IMR-90 (cell line): ENCODE results near the gene CBFA2T3. TPM values are rescaled to one million over a fixed set of nuclear protein-coding genes. Genes with fewer than 3 reads are reported as not detected.

Experiments
- ATAC-seq: fragments of 200-7000 bp; cut with Tn5 transposase; 2 replicates; pipeline ENCODE4 v1.9.1; 2020; ENCODE audit warnings: low read depth, mild to moderate bottlenecking, moderate library complexity
- BruUV-seq: library from RNA; stranded (reverse); fragments of 400-500 nt; replicated peaks from 2 replicates; lab custom pipeline; 2021; lab: Mats Ljungman, UMichigan
- CTCF ChIA-PET: fragments of 300-600 bp; formaldehyde crosslinking; extraction: SDS; loops from one replicate; lab custom pipeline; 2021; ENCODE audit warnings: antibody characterized with exemption; lab: Yijun Ruan, JAX
- POLR2A ChIA-PET: fragments of 300-600 bp; sonication (Branson Sonifier 250); formaldehyde crosslinking; loops from one replicate; lab custom pipeline; 2022; ENCODE audit warnings: antibody characterized with exemption; ENCODE audit not compliant: unreplicated experiment; lab: Charles Lee
- DNase-seq: peaks from one replicate; pipeline ENCODE4 v3.0.0; 2013
- H2AFZ ChIP-seq: replicated peaks from 2 replicates; pipeline ENCODE3; 2013; ENCODE audit warnings: low read length, mild to moderate bottlenecking; ENCODE audit not compliant: poor library complexity
- H2AK5ac ChIP-seq: 2 replicates; pipeline ENCODE4 v1.6.1; 2013; ENCODE audit warnings: low read depth, low read length, inconsistent platforms
- H2AK9ac ChIP-seq: replicated peaks from 2 replicates; pipeline ENCODE3; 2013; ENCODE audit warnings: mild to moderate bottlenecking, low read depth, low read length, moderate library complexity; ENCODE audit not compliant: poor library complexity
- H2BK120ac ChIP-seq: 2 replicates; pipeline ENCODE4 v1.6.1; 2013; ENCODE audit warnings: low read depth, low read length, inconsistent platforms
- H2BK15ac ChIP-seq: 3 replicates; pipeline ENCODE4 v1.6.1; 2013; ENCODE audit warnings: low read depth, low read length, inconsistent platforms
- H2BK20ac ChIP-seq: 2 replicates; pipeline ENCODE4 v1.6.1; 2013; ENCODE audit warnings: low read depth, mild to moderate bottlenecking, inconsistent platforms, low read length, moderate library complexity
- H2BK5ac ChIP-seq: 2 replicates; pipeline ENCODE4 v1.6.1; 2013; ENCODE audit warnings: mild to moderate bottlenecking, low read depth, low read length, inconsistent platforms; ENCODE audit not compliant: poor library complexity, severe bottlenecking
- H3K14ac ChIP-seq: replicated peaks from 2 replicates; pipeline ENCODE4 v1.6.1; 2013; ENCODE audit warnings: low read depth, low read length, inconsistent platforms
- H3K18ac ChIP-seq: 2 replicates; pipeline ENCODE4 v1.6.1; 2013; ENCODE audit warnings: low read depth, low read length, control low read depth
- H3K23ac ChIP-seq: 2 replicates; pipeline ENCODE4 v1.6.1; 2013; ENCODE audit warnings: low read depth, low read length, inconsistent platforms
- H3K27ac ChIP-seq: 2 replicates; pipeline ENCODE4 v1.5.1; 2013; ENCODE audit warnings: mild to moderate bottlenecking, control low read depth, low read length; ENCODE audit not compliant: insufficient read depth
- H3K27me3 ChIP-seq: 2 replicates; pipeline ENCODE4 v1.6.1; 2013; ENCODE audit warnings: low read length; ENCODE audit not compliant: control insufficient read depth, insufficient read depth
- H3K36me3 ChIP-seq: 2 replicates; pipeline ENCODE4 v1.6.1; 2013; ENCODE audit warnings: low read length, mixed read lengths; ENCODE audit not compliant: control insufficient read depth, insufficient read depth
- H3K4ac ChIP-seq: 2 replicates; pipeline ENCODE4 v1.6.1; 2013; ENCODE audit warnings: low read depth, low read length, inconsistent platforms
- H3K4me1 ChIP-seq: 2 replicates; pipeline ENCODE4 v1.6.1; 2013; ENCODE audit warnings: low read length, mixed read lengths; ENCODE audit not compliant: control insufficient read depth, insufficient read depth
- H3K4me2 ChIP-seq: 2 replicates; pipeline ENCODE4 v1.6.1; 2013; ENCODE audit warnings: low read depth, mild to moderate bottlenecking, control low read depth, low read length, moderate library complexity
- H3K4me3 ChIP-seq: 2 replicates; pipeline ENCODE4 v1.5.1; 2013; ENCODE audit warnings: low read depth, mild to moderate bottlenecking, control low read depth, low read length, moderate library complexity; ENCODE audit not compliant: insufficient read depth
- H3K56ac ChIP-seq: 2 replicates; pipeline ENCODE4 v1.6.1; 2013; ENCODE audit warnings: low read length, inconsistent platforms; ENCODE audit not compliant: insufficient read depth; ENCODE audit errors: extremely low read depth
- H3K79me1 ChIP-seq, 2 experiments: 2 replicates each; pipeline ENCODE4 v1.6.1; 2013; ENCODE audit warnings: low read length in 2 of 2, inconsistent platforms in 1 of 2, low read depth in 1 of 2
- H3K9ac ChIP-seq: 2 replicates; pipeline ENCODE4 v1.6.1; 2013; ENCODE audit warnings: low read depth, low read length, control low read depth
- H3K9me1 ChIP-seq: 2 replicates; pipeline ENCODE4 v1.6.1; 2013; ENCODE audit warnings: low read length, inconsistent platforms; ENCODE audit not compliant: insufficient read depth
- H3K9me3 ChIP-seq: 2 replicates; pipeline ENCODE4 v1.6.1; 2013; ENCODE audit warnings: low read length; ENCODE audit not compliant: control insufficient read depth, insufficient read depth
- H4K20me1 ChIP-seq: 2 replicates; pipeline ENCODE4 v1.6.1; 2013; ENCODE audit warnings: low read length, inconsistent platforms; ENCODE audit not compliant: insufficient read depth
- H4K5ac ChIP-seq: 2 replicates; pipeline ENCODE4 v1.6.1; 2013; ENCODE audit warnings: mild to moderate bottlenecking, low read depth, low read length, control low read depth
- H4K8ac ChIP-seq, 2 experiments: 2 replicates each; pipeline ENCODE4 v1.6.1; 2013; ENCODE audit warnings: low read depth in 2 of 2, low read length in 2 of 2, control low read depth in 1 of 2, inconsistent platforms in 1 of 2
- H4K91ac ChIP-seq: 2 replicates; pipeline ENCODE4 v1.6.1; 2013; ENCODE audit warnings: low read depth, low read length, inconsistent platforms; ENCODE audit not compliant: insufficient read depth
- CEBPB ChIP-seq: IDR thresholded peaks from 2 replicates; pipeline ENCODE4 v1.6.1; 2012; ENCODE audit warnings: low read depth, low read length, improper control_type of control experiment
- POLR2A ChIP-seq: IDR thresholded peaks from 2 replicates; pipeline ENCODE4 v1.6.1; 2012; ENCODE audit warnings: mild to moderate bottlenecking, low read depth, low read length
- RAD21 ChIP-seq: IDR thresholded peaks from 2 replicates; pipeline ENCODE4 v1.6.1; 2012; ENCODE audit warnings: low read length, improper control_type of control experiment
- RCOR1 ChIP-seq: IDR thresholded peaks from 2 replicates; pipeline ENCODE4 v1.6.1; 2012; ENCODE audit warnings: mild to moderate bottlenecking, low read length, improper control_type of control experiment; ENCODE audit not compliant: insufficient replicate concordance
- SMC3 ChIP-seq: fragments of 150-350 bp; IDR thresholded peaks from 2 replicates; pipeline ENCODE4 v1.6.1; 2016; ENCODE audit warnings: low read depth, mild to moderate bottlenecking, antibody characterized with exemption, low read length, moderate library complexity
- WGBS, 2 experiments: methylation state at CpG; one replicate each; pipeline versions ENCODE4 v1.1.5 to v1.1.7; 2013; ENCODE audit warnings: missing lambda C conversion rate in 2 of 2; ENCODE audit not compliant: insufficient read length in 1 of 2; ENCODE audit errors: extremely low coverage in 2 of 2; 5-methylcytosine and 5-hydroxymethylcytosine counted together
- dilution Hi-C: fragments of 300-500 bp; cut with HindIII; formaldehyde crosslinking; loops from one replicate; pipeline ENCODE4 v1.14.3; 2018; ENCODE audit warnings: low sequenced_read_pairs; ENCODE audit not compliant: unreplicated experiment
- in situ Hi-C: fragments of 300-500 bp; cut with MboI; formaldehyde crosslinking; loops from 3 replicates; pipeline ENCODE4 v1.14.3; 2019; ENCODE audit warnings: low sequenced_read_pairs, inconsistent platforms, mixed read lengths
- intact Hi-C: fragments of 100-400 bp; cut with micrococcal nuclease; formaldehyde crosslinking; loops from 2 replicates; pipeline ENCODE4 v1.10.0; 2022
- polyA plus RNA-seq, 3 experiments: library from polyadenylated mRNA; depleted of rRNA; stranded (reverse); fragments of >200 nt; gene quantifications; 2 replicates each; pipeline ENCODE4 v1.2.3, GENCODE V29; 2012; ENCODE audit warnings: low replicate concordance in 1 of 3
- total RNA-seq: library from RNA; depleted of rRNA; stranded (reverse); fragments of >200 nt; gene quantifications from 2 replicates; pipeline ENCODE4 v1.2.3, GENCODE V29; 2012
- TF ChIP-seq, protein P1 (sequence below): conservative IDR thresholded peaks from 2 replicates; pipeline ENCODE4 v1.5.1; 2012; ENCODE audit warnings: mild to moderate bottlenecking, low read depth, low read length, improper control_type of control experiment
- TF ChIP-seq, protein P2 (sequence below): fragments of 150-350 bp; IDR thresholded peaks from 2 replicates; pipeline ENCODE4 v1.6.1; 2016; ENCODE audit warnings: low read depth, mild to moderate bottlenecking, low read length, moderate library complexity, borderline replicate concordance

Gene CBFA2T3
- total and polyA plus RNA-seq, 2 of the 4 experiments (the other 2 are of a cell fraction), result not detected

DNA sequence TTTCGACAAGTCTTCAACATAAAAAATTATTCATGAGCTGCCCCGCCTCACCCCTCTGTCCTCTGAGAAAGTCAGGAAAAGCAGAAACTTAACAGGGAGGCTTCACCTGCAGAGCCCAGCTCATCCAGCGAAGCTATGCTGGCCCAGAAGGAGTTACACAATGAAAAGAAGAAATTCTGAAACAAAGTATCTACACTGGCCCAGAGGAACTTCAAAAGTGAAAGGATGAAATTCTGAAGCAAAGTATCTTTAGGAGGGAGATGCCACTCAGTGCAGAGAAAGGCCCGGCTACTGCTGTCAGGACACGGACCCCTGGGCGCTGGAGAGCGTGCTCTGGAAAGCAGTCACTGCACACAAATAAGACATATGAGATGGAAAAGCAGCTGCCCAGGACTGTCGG lies 121.8 kb downstream of the CBFA2T3 start:
- no peak overlapping the region for H3K18ac ChIP-seq
- H4K8ac ChIP-seq, result no peak overlapping the region
- H3K23ac ChIP-seq, result no peak overlapping the region
- no peak overlapping the region for H3K9ac ChIP-seq
- no peak overlapping the region for H3K56ac ChIP-seq
- dilution Hi-C loops (no loop called here), in situ Hi-C loops (no loop called here), intact Hi-C loops (loop anchor here (5.0 kb wide), 1 partner anchor 72 kb away; no protein-coding TSS in a partner anchor)
- no peak overlapping the region for H4K5ac ChIP-seq
- H3K4me1 ChIP-seq, result peaks cover 9% of the 10 kb centered on the region
- H2BK20ac ChIP-seq, result no peak overlapping the region
- no peaks in the 10 kb centered on the region for H3K27me3 ChIP-seq
- no peak overlapping the region for H2AK5ac ChIP-seq
- no peak for DNase-seq
- peaks cover 18% of the 10 kb centered on the region for H3K36me3 ChIP-seq
- no peak overlapping the region for H2AFZ ChIP-seq
- peaks cover 24% of the 10 kb centered on the region for H4K20me1 ChIP-seq
- no peak for TF ChIP-seq CEBPB
- TF ChIP-seq, protein P1, sequence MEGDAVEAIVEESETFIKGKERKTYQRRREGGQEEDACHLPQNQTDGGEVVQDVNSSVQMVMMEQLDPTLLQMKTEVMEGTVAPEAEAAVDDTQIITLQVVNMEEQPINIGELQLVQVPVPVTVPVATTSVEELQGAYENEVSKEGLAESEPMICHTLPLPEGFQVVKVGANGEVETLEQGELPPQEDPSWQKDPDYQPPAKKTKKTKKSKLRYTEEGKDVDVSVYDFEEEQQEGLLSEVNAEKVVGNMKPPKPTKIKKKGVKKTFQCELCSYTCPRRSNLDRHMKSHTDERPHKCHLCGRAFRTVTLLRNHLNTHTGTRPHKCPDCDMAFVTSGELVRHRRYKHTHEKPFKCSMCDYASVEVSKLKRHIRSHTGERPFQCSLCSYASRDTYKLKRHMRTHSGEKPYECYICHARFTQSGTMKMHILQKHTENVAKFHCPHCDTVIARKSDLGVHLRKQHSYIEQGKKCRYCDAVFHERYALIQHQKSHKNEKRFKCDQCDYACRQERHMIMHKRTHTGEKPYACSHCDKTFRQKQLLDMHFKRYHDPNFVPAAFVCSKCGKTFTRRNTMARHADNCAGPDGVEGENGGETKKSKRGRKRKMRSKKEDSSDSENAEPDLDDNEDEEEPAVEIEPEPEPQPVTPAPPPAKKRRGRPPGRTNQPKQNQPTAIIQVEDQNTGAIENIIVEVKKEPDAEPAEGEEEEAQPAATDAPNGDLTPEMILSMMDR, result no peak
- TF ChIP-seq SMC3, result no peak
- TF ChIP-seq, protein P2, sequence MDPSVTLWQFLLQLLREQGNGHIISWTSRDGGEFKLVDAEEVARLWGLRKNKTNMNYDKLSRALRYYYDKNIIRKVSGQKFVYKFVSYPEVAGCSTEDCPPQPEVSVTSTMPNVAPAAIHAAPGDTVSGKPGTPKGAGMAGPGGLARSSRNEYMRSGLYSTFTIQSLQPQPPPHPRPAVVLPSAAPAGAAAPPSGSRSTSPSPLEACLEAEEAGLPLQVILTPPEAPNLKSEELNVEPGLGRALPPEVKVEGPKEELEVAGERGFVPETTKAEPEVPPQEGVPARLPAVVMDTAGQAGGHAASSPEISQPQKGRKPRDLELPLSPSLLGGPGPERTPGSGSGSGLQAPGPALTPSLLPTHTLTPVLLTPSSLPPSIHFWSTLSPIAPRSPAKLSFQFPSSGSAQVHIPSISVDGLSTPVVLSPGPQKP, result no peak
- no peak for TF ChIP-seq POLR2A
- TF ChIP-seq RAD21, result no peak
- TF ChIP-seq RCOR1, result no peak
- ChIA-PET CTCF (no interaction called here), POLR2A (no interaction called here)
- no peak overlapping the region for H4K91ac ChIP-seq
- no peak overlapping the region for H3K14ac ChIP-seq
- H2BK15ac ChIP-seq, result no peak overlapping the region
- H3K79me1 ChIP-seq, result peaks cover 9 to 38% of the 10 kb centered on the region in 2 experiments
- no peak overlapping the region for H3K4me3 ChIP-seq
- H3K4me2 ChIP-seq, result no peak overlapping the region
- 100% methylated on average over 1 of the region's 8 CpGs for WGBS, 2 experiments
- H3K9me3 ChIP-seq, result no peaks in the 10 kb centered on the region
- no TSS peak for BruUV-seq
- 0 out of 2 replicates have a peak, but pooled peaks cover 4% of the 10 kb centered on the region for H3K9me1 ChIP-seq
- no peak overlapping the region for H3K4ac ChIP-seq
- ATAC-seq, result no peak
- H2AK9ac ChIP-seq, result no peak overlapping the region
- H2BK5ac ChIP-seq, result no peak overlapping the region
- no peak overlapping the region for H2BK120ac ChIP-seq
- H3K27ac ChIP-seq, result no peak overlapping the region
